Lung (tissue), 12 donors: Measurements from ENCODE around the gene SLC6A7. TPM values are rescaled to one million over a fixed set of nuclear protein-coding genes. Genes with fewer than 3 reads are reported as not detected.

Experiments used
- ATAC-seq: fragments of 200-7000 bp; cut with Tn5 transposase; one replicate; pipeline ENCODE4 v1.9.1; 2020; ENCODE audit warnings: moderate number of reproducible peaks; ENCODE audit not compliant: insufficient read depth, low FRiP score
- DNase-seq, 3 donors: peaks; one replicate each; pipeline ENCODE4 v3.0.0-alpha.2; 2013 to 2017
- H3K27ac ChIP-seq, 2 donors: one replicate each; pipeline ENCODE4 v1.5.1; 2013; ENCODE audit warnings: mild to moderate bottlenecking in 2 of 2, moderate library complexity in 2 of 2, control low read depth in 1 of 2, inconsistent platforms in 1 of 2, low read depth in 1 of 2, low read length in 1 of 2
- H3K27me3 ChIP-seq, 3 donors: one replicate each; pipeline ENCODE4 v1.5.1; 2013; ENCODE audit warnings: low read length in 2 of 3; ENCODE audit not compliant: control insufficient read depth in 3 of 3, insufficient read depth in 3 of 3
- H3K36me3 ChIP-seq, 4 donors: one replicate each; pipeline ENCODE4 v1.5.1; 2013; ENCODE audit warnings: low read length in 4 of 4, mild to moderate bottlenecking in 1 of 4, moderate library complexity in 1 of 4; ENCODE audit not compliant: control insufficient read depth in 4 of 4, insufficient read depth in 4 of 4
- H3K4me1 ChIP-seq, 5 donors: one replicate each; pipeline ENCODE4 v1.5.1; 2013; ENCODE audit warnings: low read length in 5 of 5, mild to moderate bottlenecking in 2 of 5, moderate library complexity in 1 of 5; ENCODE audit not compliant: control insufficient read depth in 5 of 5, insufficient read depth in 5 of 5
- H3K4me3 ChIP-seq: one replicate; pipeline ENCODE4 v1.5.1; 2013; ENCODE audit warnings: mild to moderate bottlenecking, control low read depth, moderate library complexity
- H3K9ac ChIP-seq, 2 donors: one replicate each; pipeline ENCODE4 v1.5.1; 2013; ENCODE audit warnings: low read length in 2 of 2, control low read depth in 1 of 2; ENCODE audit not compliant: insufficient read depth in 1 of 2
- H3K9me3 ChIP-seq, 4 donors: one replicate each; pipeline ENCODE4 v1.5.1; 2013; ENCODE audit warnings: low read length in 3 of 4, mild to moderate bottlenecking in 1 of 4, moderate library complexity in 1 of 4; ENCODE audit not compliant: control insufficient read depth in 4 of 4, insufficient read depth in 3 of 4
- WGBS, 2 donors: extraction: QIAGEN DNeasy Blood & Tissue Kit; methylation state at CpG; one replicate each; pipeline ENCODE4 v1.1.7; 2013; 5-methylcytosine and 5-hydroxymethylcytosine counted together
- polyA plus RNA-seq, 2 donors: library from polyadenylated mRNA; stranded (reverse); fragments of 200-250 nt; gene quantifications; one replicate each; pipeline ENCODE4 v1.2.1, GENCODE V29; 2013
- total RNA-seq, 2 donors: library from RNA; depleted of rRNA in 1 of 2; stranded (reverse); fragments of >200 nt in 1 of 2; gene quantifications; one replicate each; pipeline ENCODE4 v1.2.1, GENCODE V29; 2014 to 2021
- TF ChIP-seq, protein P1 (sequence below): IDR thresholded peaks from 2 replicates; pipeline ENCODE4 v1.5.1; 2012; ENCODE audit warnings: mild to moderate bottlenecking; ENCODE audit errors: control extremely low read depth, extremely low read depth
- donor health status: control.
- donor health status: control.
- donor health status: Bipolar disorder and iron deficiency.
- donor health status: healthy.
- donor health status: DM: yes; HTN: yes; CAD: no.

The SLC6A7 gene
- total and polyA plus RNA-seq, 4 donors: 0.02 to 0.06 (median 0.03) TPM; not detected in 1

DNA sequence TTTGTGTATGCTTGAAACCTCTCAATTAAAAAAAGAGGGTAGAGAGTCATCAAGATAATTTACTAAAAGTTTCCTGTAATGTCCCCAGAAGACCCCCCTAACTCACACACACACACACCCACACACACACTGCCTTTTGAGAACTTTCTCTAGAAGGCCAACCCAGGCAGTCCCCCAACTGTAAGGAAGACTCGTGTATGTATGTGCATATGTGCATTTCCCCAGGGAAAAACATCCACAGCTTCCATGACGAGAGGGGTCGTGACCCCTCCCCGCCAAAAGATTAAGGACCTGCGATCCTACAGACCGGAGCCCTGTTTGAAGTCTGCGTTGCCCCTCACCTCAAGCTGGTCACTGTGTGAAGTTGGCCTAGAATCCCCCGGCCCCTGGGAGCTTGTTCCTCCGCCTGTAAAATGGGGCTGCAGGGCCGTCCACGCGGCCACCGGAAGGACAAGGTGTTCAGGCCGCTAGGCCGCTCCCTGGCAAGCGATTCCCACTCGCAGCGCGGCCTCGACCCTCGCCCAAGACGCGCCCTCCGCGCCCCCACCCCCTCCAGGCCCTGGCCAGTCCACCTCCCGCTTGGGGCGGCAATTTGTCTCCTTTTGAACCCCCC lies 23.7 kb upstream of the SLC6A7 start:
- Histone ChIP-seq H3K36me3 (no peaks in the 10 kb centered on the region), H3K9me3 (no peaks in the 10 kb centered on the region), H3K9ac (no peak overlapping the region), H3K27ac (no peak overlapping the region), H3K4me1 (peaks cover 0 to 28% (median 10%) of the 10 kb centered on the region in 5 donors), H3K27me3 (peaks cover 0 to 3% (median 0%) of the 10 kb centered on the region in 3 donors), H3K4me3 (no peak overlapping the region)
- 81 to 84% methylated on average over 27 of the region's 27 CpGs for whole genome bisulfite sequencing, 2 donors
- DNase-seq: no peak
- ATAC-seq: no peak
- TF ChIP-seq, protein P1, sequence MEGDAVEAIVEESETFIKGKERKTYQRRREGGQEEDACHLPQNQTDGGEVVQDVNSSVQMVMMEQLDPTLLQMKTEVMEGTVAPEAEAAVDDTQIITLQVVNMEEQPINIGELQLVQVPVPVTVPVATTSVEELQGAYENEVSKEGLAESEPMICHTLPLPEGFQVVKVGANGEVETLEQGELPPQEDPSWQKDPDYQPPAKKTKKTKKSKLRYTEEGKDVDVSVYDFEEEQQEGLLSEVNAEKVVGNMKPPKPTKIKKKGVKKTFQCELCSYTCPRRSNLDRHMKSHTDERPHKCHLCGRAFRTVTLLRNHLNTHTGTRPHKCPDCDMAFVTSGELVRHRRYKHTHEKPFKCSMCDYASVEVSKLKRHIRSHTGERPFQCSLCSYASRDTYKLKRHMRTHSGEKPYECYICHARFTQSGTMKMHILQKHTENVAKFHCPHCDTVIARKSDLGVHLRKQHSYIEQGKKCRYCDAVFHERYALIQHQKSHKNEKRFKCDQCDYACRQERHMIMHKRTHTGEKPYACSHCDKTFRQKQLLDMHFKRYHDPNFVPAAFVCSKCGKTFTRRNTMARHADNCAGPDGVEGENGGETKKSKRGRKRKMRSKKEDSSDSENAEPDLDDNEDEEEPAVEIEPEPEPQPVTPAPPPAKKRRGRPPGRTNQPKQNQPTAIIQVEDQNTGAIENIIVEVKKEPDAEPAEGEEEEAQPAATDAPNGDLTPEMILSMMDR: no peak

- Histone ChIP-seq H3K9ac (no peak within 1 kb of the TSS), H3K4me1 (peaks cover 0 to 25% (median 12%) of the 10 kb centered on the region in 5 donors), H3K27me3 (peaks cover 0 to 3% (median 0%) of the 10 kb centered on the region in 3 donors), H3K36me3 (no peaks in the 10 kb centered on the region), H3K27ac (no peak within 1 kb of the TSS), H3K4me3 (no peak within 1 kb of the TSS), H3K9me3 (no peaks in the 10 kb centered on the region)
- DNase-seq (no peak), ATAC-seq (no peak)
- WGBS, 2 donors: 35 to 41% methylated on average over 74 to 93 of the region's 93 CpGs
- TF ChIP-seq, protein P1: no peak
These were observed 23.0 kb upstream of the SLC6A7 start, which contains the start of gene CDX1 for GRCh38 chr5:150166650-150167511. Gene CDX1 (plus strand): TSS chr5:150166778. CDS start chr5:150166877, 99 bp downstream.

DNA sequence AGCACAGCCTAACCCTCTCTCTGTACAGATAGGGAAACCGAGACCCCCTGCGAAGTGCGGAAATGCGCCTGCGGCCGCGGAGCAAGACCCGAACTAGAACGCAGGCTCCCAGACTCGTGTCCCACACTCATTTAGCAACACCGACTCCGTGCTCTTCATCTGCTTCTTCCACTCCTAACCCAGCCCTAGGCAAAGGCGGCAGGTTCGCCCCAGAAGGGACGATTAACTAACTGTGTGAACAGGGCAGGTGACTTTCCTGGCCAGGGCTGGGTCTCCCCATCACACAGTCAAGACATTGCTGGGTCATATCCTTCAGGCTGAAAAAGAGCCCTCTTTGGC lies 22.4 kb upstream of the SLC6A7 start:
- no peaks in the 10 kb centered on the region for H3K9me3 ChIP-seq
- no peak overlapping the region for H3K27ac ChIP-seq
- H3K4me1 ChIP-seq: peaks cover 0 to 25% (median 18%) of the 10 kb centered on the region in 5 donors
- peaks cover 0 to 3% (median 0%) of the 10 kb centered on the region in 3 donors for H3K27me3 ChIP-seq
- ATAC-seq (no peak), DNase-seq (no peak)
- no peak overlapping the region for H3K4me3 ChIP-seq
- H3K36me3 ChIP-seq: no peaks in the 10 kb centered on the region
- TF ChIP-seq, protein P1: no peak
- 42 to 66% methylated on average over 15 of the region's 15 CpGs for WGBS, 2 donors
- H3K9ac ChIP-seq: no peak overlapping the region
